Upper lobe of left lung (tissue), 6 donors: ENCODE measurements around the gene FSTL5. TPM values are rescaled to one million over a fixed set of nuclear protein-coding genes. Genes with fewer than 3 reads are reported as not detected.

ENCODE experiments used
- ATAC-seq, 2 donors: fragments of 200-7000 bp; cut with Tn5 transposase; one replicate each; pipeline ENCODE4 v1.9.1; 2022; ENCODE audit warnings: mild to moderate bottlenecking in 2 of 2, moderate library complexity in 2 of 2; ENCODE audit not compliant: low FRiP score in 2 of 2
- DNase-seq, 2 donors: peaks; one replicate each; pipeline ENCODE4 v3.0.0-alpha.2; 2019 to 2020
- H3K27ac ChIP-seq, 4 donors: fragments of 200-600 bp; sonication (generic); one replicate each; pipeline ENCODE4 v1.5.1; 2016 to 2019
- H3K27me3 ChIP-seq, 4 donors: fragments of 200-600 bp; sonication (generic); one replicate each; pipeline ENCODE4 v1.5.1; 2017 to 2019
- H3K36me3 ChIP-seq, 4 donors: fragments of 200-600 bp; sonication (generic); one replicate each; pipeline ENCODE4 v1.5.1; 2016 to 2019
- H3K4me1 ChIP-seq, 4 donors: fragments of 200-600 bp; sonication (generic); one replicate each; pipeline ENCODE4 v1.5.1; 2018 to 2019
- H3K4me3 ChIP-seq, 4 donors: fragments of 200-600 bp; sonication (generic); one replicate each; pipeline ENCODE4 v1.5.1; 2017 to 2019; ENCODE audit warnings: mild to moderate bottlenecking in 2 of 4, moderate library complexity in 1 of 4
- H3K9me3 ChIP-seq, 4 donors: fragments of 200-600 bp; sonication (generic); one replicate each; pipeline ENCODE4 v1.5.1; 2018 to 2019
- CTCF ChIP-seq, 6 experiments: fragments of 450-650 bp in 4 of 6; fragments of 200-600 bp in 2 of 6; sonication (generic) in 2 of 6; IDR thresholded peaks; one replicate each; pipeline ENCODE4 v1.5.1; 2016 to 2019; ENCODE audit warnings: antibody characterized with exemption in 6 of 6
- EP300 ChIP-seq, 4 donors: sonication (generic); formaldehyde crosslinking; IDR thresholded peaks; one replicate each; pipeline ENCODE4 v1.5.1; 2017; ENCODE audit warnings: antibody characterized with exemption in 4 of 4, control low read depth in 2 of 4
- POLR2A ChIP-seq, 4 donors: fragments of 450-650 bp; IDR thresholded peaks; one replicate each; pipeline ENCODE4 v1.5.1; 2016 to 2017; ENCODE audit warnings: antibody characterized with exemption in 4 of 4, mild to moderate bottlenecking in 2 of 4
- POLR2AphosphoS5 ChIP-seq, 2 donors: sonication (generic); formaldehyde crosslinking; IDR thresholded peaks; one replicate each; pipeline ENCODE4 v1.5.1; 2017; ENCODE audit warnings: antibody characterized with exemption in 2 of 2
- WGBS, 2 donors: methylation state at CpG; one replicate each; pipeline ENCODE4 v1.1.5; 2017 to 2018; 5-methylcytosine and 5-hydroxymethylcytosine counted together
- total RNA-seq, 6 donors: library from RNA; depleted of rRNA in 4 of 6; stranded (reverse); fragments of >200 nt in 4 of 6; gene quantifications; one replicate each; pipeline versions ENCODE4 v1.1.0 to v1.2.1, GENCODE V29; 2016 to 2021
- donor health status: DM: no; HTN: no; CAD: no; lungs with moderate emphysema.
- donor health status: DM: no; HTN: yes; CAD: no; lungs with severe emphysema.

Gene FSTL5
- total RNA-seq, 6 donors from 2014 or later: not detected

DNA sequence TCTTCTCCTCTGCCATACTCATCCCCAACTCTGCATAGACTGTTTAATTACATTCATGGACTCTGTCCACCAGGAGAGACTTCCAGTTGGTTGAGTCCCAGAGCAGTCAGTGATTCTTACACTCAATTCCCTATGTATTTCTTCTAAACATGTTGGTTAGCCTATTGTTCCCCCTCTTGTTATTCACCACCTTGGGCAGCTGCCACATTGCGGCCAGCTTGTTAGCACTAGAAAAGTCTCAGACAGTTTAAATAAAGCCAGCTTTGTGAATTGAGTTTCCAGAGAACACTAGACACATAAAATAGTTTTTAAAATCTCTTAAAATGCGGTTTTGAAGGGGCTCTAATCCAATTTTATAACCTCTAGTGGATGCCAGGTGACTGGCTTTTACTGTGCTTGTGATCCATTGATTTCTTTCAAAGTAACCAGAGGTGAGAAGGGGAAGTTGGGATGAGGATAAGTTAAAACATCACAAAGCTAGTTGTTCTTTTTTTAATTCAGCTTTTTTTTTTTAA, 827.7 kb downstream of the FSTL5 start:
- H3K27me3 ChIP-seq: no peaks in the 10 kb centered on the region
- no peaks in the 10 kb centered on the region for H3K36me3 ChIP-seq
- DNase-seq (no peak), ATAC-seq (no peak)
- H3K4me3 ChIP-seq: no peak overlapping the region
- H3K9me3 ChIP-seq: no peaks in the 10 kb centered on the region
- no peaks in the 10 kb centered on the region for H3K4me1 ChIP-seq
- no peak overlapping the region for H3K27ac ChIP-seq
- TF ChIP-seq EP300 (IDR thresholded peaks at IDR 0.05) (no peak), CTCF (IDR thresholded peaks at IDR 0.05) (no peak), POLR2AphosphoS5 (IDR thresholded peaks at IDR 0.05) (no peak), POLR2A (IDR thresholded peaks at IDR 0.05) (no peak)
- WGBS, 2 donors: 24 to 29% methylated on average over 2 of the region's 2 CpGs
